ENCODE data around the gene RAB11FIP4.

DNA sequence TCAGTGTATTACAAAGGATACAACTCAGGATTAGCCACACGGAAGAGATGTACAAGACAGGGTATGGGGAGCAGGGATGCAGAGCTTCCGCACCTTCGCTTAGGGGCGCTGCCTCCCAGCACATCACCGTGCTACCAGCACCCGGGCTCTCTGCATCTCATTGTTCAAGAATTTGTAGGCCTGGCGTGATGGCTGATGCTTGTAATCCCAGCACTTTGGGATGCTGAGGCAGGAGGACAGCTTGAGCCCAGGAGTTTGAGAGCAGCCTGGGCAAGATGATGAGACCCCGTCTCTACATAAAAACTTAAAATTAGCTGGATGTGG, 43.2 kb downstream of the RAB11FIP4 start:
- TF ChIP-seq, protein P1, sequence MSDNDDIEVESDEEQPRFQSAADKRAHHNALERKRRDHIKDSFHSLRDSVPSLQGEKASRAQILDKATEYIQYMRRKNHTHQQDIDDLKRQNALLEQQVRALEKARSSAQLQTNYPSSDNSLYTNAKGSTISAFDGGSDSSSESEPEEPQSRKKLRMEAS (IDR thresholded peaks at IDR 0.05) = no peak
- TF ChIP-seq, protein P2, sequence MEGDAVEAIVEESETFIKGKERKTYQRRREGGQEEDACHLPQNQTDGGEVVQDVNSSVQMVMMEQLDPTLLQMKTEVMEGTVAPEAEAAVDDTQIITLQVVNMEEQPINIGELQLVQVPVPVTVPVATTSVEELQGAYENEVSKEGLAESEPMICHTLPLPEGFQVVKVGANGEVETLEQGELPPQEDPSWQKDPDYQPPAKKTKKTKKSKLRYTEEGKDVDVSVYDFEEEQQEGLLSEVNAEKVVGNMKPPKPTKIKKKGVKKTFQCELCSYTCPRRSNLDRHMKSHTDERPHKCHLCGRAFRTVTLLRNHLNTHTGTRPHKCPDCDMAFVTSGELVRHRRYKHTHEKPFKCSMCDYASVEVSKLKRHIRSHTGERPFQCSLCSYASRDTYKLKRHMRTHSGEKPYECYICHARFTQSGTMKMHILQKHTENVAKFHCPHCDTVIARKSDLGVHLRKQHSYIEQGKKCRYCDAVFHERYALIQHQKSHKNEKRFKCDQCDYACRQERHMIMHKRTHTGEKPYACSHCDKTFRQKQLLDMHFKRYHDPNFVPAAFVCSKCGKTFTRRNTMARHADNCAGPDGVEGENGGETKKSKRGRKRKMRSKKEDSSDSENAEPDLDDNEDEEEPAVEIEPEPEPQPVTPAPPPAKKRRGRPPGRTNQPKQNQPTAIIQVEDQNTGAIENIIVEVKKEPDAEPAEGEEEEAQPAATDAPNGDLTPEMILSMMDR (IDR thresholded peaks at IDR 0.05 in 2 of 3, conservative IDR thresholded peaks at IDR 0.05 in 1 of 3; ENCODE audit: borderline replicate concordance in 1 of 3, insufficient read depth in 1 of 3, low read depth in 2 of 3, low read length in 2 of 3) = no peak
- TF ChIP-seq CEBPB (IDR thresholded peaks at IDR 0.05; ENCODE audit: low read depth) (no peak), POLR2AphosphoS5 (IDR thresholded peaks at IDR 0.05; ENCODE audit: low read depth, low read length) (no peak), EZH2 (IDR thresholded peaks at IDR 0.05) (no peak)
- TF ChIP-seq, protein P3, sequence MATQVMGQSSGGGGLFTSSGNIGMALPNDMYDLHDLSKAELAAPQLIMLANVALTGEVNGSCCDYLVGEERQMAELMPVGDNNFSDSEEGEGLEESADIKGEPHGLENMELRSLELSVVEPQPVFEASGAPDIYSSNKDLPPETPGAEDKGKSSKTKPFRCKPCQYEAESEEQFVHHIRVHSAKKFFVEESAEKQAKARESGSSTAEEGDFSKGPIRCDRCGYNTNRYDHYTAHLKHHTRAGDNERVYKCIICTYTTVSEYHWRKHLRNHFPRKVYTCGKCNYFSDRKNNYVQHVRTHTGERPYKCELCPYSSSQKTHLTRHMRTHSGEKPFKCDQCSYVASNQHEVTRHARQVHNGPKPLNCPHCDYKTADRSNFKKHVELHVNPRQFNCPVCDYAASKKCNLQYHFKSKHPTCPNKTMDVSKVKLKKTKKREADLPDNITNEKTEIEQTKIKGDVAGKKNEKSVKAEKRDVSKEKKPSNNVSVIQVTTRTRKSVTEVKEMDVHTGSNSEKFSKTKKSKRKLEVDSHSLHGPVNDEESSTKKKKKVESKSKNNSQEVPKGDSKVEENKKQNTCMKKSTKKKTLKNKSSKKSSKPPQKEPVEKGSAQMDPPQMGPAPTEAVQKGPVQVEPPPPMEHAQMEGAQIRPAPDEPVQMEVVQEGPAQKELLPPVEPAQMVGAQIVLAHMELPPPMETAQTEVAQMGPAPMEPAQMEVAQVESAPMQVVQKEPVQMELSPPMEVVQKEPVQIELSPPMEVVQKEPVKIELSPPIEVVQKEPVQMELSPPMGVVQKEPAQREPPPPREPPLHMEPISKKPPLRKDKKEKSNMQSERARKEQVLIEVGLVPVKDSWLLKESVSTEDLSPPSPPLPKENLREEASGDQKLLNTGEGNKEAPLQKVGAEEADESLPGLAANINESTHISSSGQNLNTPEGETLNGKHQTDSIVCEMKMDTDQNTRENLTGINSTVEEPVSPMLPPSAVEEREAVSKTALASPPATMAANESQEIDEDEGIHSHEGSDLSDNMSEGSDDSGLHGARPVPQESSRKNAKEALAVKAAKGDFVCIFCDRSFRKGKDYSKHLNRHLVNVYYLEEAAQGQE (IDR thresholded peaks at IDR 0.05; ENCODE audit: low read depth) = no peak

All from HCT116 (cell line).